IMR-90 (cell line): ENCODE results near the gene IGF2BP3. TPM values are rescaled to one million over a fixed set of nuclear protein-coding genes. Genes with fewer than 3 reads are reported as not detected.

ENCODE experiments used
- ATAC-seq: fragments of 200-7000 bp; cut with Tn5 transposase; 2 replicates; pipeline ENCODE4 v1.9.1; 2020; ENCODE audit warnings: low read depth, mild to moderate bottlenecking, moderate library complexity
- BruUV-seq: library from RNA; stranded (reverse); fragments of 400-500 nt; replicated peaks from 2 replicates; lab custom pipeline; 2021; lab: Mats Ljungman, UMichigan
- CTCF ChIA-PET: fragments of 300-600 bp; formaldehyde crosslinking; extraction: SDS; loops from one replicate; lab custom pipeline; 2021; ENCODE audit warnings: antibody characterized with exemption; lab: Yijun Ruan, JAX
- POLR2A ChIA-PET: fragments of 300-600 bp; sonication (Branson Sonifier 250); formaldehyde crosslinking; loops from one replicate; lab custom pipeline; 2022; ENCODE audit warnings: antibody characterized with exemption; ENCODE audit not compliant: unreplicated experiment; lab: Charles Lee
- DNase-seq: peaks from one replicate; pipeline ENCODE4 v3.0.0; 2013
- H2AFZ ChIP-seq: replicated peaks from 2 replicates; pipeline ENCODE3; 2013; ENCODE audit warnings: low read length, mild to moderate bottlenecking; ENCODE audit not compliant: poor library complexity
- H2AK5ac ChIP-seq: 2 replicates; pipeline ENCODE4 v1.6.1; 2013; ENCODE audit warnings: low read depth, low read length, inconsistent platforms
- H2AK9ac ChIP-seq: replicated peaks from 2 replicates; pipeline ENCODE3; 2013; ENCODE audit warnings: mild to moderate bottlenecking, low read depth, low read length, moderate library complexity; ENCODE audit not compliant: poor library complexity
- H2BK120ac ChIP-seq: 2 replicates; pipeline ENCODE4 v1.6.1; 2013; ENCODE audit warnings: low read depth, low read length, inconsistent platforms
- H2BK15ac ChIP-seq: 3 replicates; pipeline ENCODE4 v1.6.1; 2013; ENCODE audit warnings: low read depth, low read length, inconsistent platforms
- H2BK20ac ChIP-seq: 2 replicates; pipeline ENCODE4 v1.6.1; 2013; ENCODE audit warnings: low read depth, mild to moderate bottlenecking, inconsistent platforms, low read length, moderate library complexity
- H2BK5ac ChIP-seq: 2 replicates; pipeline ENCODE4 v1.6.1; 2013; ENCODE audit warnings: mild to moderate bottlenecking, low read depth, low read length, inconsistent platforms; ENCODE audit not compliant: poor library complexity, severe bottlenecking
- H3K14ac ChIP-seq: replicated peaks from 2 replicates; pipeline ENCODE4 v1.6.1; 2013; ENCODE audit warnings: low read depth, low read length, inconsistent platforms
- H3K18ac ChIP-seq: 2 replicates; pipeline ENCODE4 v1.6.1; 2013; ENCODE audit warnings: low read depth, low read length, control low read depth
- H3K23ac ChIP-seq: 2 replicates; pipeline ENCODE4 v1.6.1; 2013; ENCODE audit warnings: low read depth, low read length, inconsistent platforms
- H3K27ac ChIP-seq: 2 replicates; pipeline ENCODE4 v1.5.1; 2013; ENCODE audit warnings: mild to moderate bottlenecking, control low read depth, low read length; ENCODE audit not compliant: insufficient read depth
- H3K27me3 ChIP-seq: 2 replicates; pipeline ENCODE4 v1.6.1; 2013; ENCODE audit warnings: low read length; ENCODE audit not compliant: control insufficient read depth, insufficient read depth
- H3K36me3 ChIP-seq: 2 replicates; pipeline ENCODE4 v1.6.1; 2013; ENCODE audit warnings: low read length, mixed read lengths; ENCODE audit not compliant: control insufficient read depth, insufficient read depth
- H3K4ac ChIP-seq: 2 replicates; pipeline ENCODE4 v1.6.1; 2013; ENCODE audit warnings: low read depth, low read length, inconsistent platforms
- H3K4me1 ChIP-seq: 2 replicates; pipeline ENCODE4 v1.6.1; 2013; ENCODE audit warnings: low read length, mixed read lengths; ENCODE audit not compliant: control insufficient read depth, insufficient read depth
- H3K4me2 ChIP-seq: 2 replicates; pipeline ENCODE4 v1.6.1; 2013; ENCODE audit warnings: low read depth, mild to moderate bottlenecking, control low read depth, low read length, moderate library complexity
- H3K4me3 ChIP-seq: 2 replicates; pipeline ENCODE4 v1.5.1; 2013; ENCODE audit warnings: low read depth, mild to moderate bottlenecking, control low read depth, low read length, moderate library complexity; ENCODE audit not compliant: insufficient read depth
- H3K56ac ChIP-seq: 2 replicates; pipeline ENCODE4 v1.6.1; 2013; ENCODE audit warnings: low read length, inconsistent platforms; ENCODE audit not compliant: insufficient read depth; ENCODE audit errors: extremely low read depth
- H3K79me1 ChIP-seq, 2 experiments: 2 replicates each; pipeline ENCODE4 v1.6.1; 2013; ENCODE audit warnings: low read length in 2 of 2, inconsistent platforms in 1 of 2, low read depth in 1 of 2
- H3K9ac ChIP-seq: 2 replicates; pipeline ENCODE4 v1.6.1; 2013; ENCODE audit warnings: low read depth, low read length, control low read depth
- H3K9me1 ChIP-seq: 2 replicates; pipeline ENCODE4 v1.6.1; 2013; ENCODE audit warnings: low read length, inconsistent platforms; ENCODE audit not compliant: insufficient read depth
- H3K9me3 ChIP-seq: 2 replicates; pipeline ENCODE4 v1.6.1; 2013; ENCODE audit warnings: low read length; ENCODE audit not compliant: control insufficient read depth, insufficient read depth
- H4K20me1 ChIP-seq: 2 replicates; pipeline ENCODE4 v1.6.1; 2013; ENCODE audit warnings: low read length, inconsistent platforms; ENCODE audit not compliant: insufficient read depth
- H4K5ac ChIP-seq: 2 replicates; pipeline ENCODE4 v1.6.1; 2013; ENCODE audit warnings: mild to moderate bottlenecking, low read depth, low read length, control low read depth
- H4K8ac ChIP-seq, 2 experiments: 2 replicates each; pipeline ENCODE4 v1.6.1; 2013; ENCODE audit warnings: low read depth in 2 of 2, low read length in 2 of 2, control low read depth in 1 of 2, inconsistent platforms in 1 of 2
- H4K91ac ChIP-seq: 2 replicates; pipeline ENCODE4 v1.6.1; 2013; ENCODE audit warnings: low read depth, low read length, inconsistent platforms; ENCODE audit not compliant: insufficient read depth
- BHLHE40 ChIP-seq: fragments of 150-350 bp; IDR thresholded peaks from 2 replicates; pipeline ENCODE4 v1.6.1; 2016; ENCODE audit warnings: mild to moderate bottlenecking, low read depth, low read length
- CEBPB ChIP-seq: IDR thresholded peaks from 2 replicates; pipeline ENCODE4 v1.6.1; 2012; ENCODE audit warnings: low read depth, low read length, improper control_type of control experiment
- CHD1 ChIP-seq: IDR thresholded peaks from 2 replicates; pipeline ENCODE4 v1.6.1; 2012; ENCODE audit warnings: low read depth, low read length, improper control_type of control experiment
- CTCF ChIP-seq: conservative IDR thresholded peaks from 2 replicates; pipeline ENCODE4 v1.5.1; 2012; ENCODE audit warnings: mild to moderate bottlenecking, low read depth, low read length, improper control_type of control experiment
- ELK1 ChIP-seq: fragments of 150-350 bp; IDR thresholded peaks from 2 replicates; pipeline ENCODE4 v1.6.1; 2016; ENCODE audit warnings: low read depth, mild to moderate bottlenecking, low read length, moderate library complexity, borderline replicate concordance
- FOS ChIP-seq: fragments of 150-350 bp; IDR thresholded peaks from 2 replicates; pipeline ENCODE4 v1.6.1; 2016; ENCODE audit warnings: low read depth, low read length
- MAFK ChIP-seq: IDR thresholded peaks from 2 replicates; pipeline ENCODE4 v1.6.1; 2012; ENCODE audit warnings: low read depth, low read length, improper control_type of control experiment
- MAZ ChIP-seq: IDR thresholded peaks from 2 replicates; pipeline ENCODE4 v1.6.1; 2012; ENCODE audit warnings: low read depth, mild to moderate bottlenecking, low read length, improper control_type of control experiment, moderate library complexity, borderline replicate concordance
- MXI1 ChIP-seq: IDR thresholded peaks from 2 replicates; pipeline ENCODE4 v1.6.1; 2012; ENCODE audit warnings: low read depth, mild to moderate bottlenecking, low read length, moderate library complexity, borderline replicate concordance
- NFE2L2 ChIP-seq: fragments of 150-350 bp; IDR thresholded peaks from 2 replicates; pipeline ENCODE4 v1.6.1; 2016; ENCODE audit warnings: low read depth, mild to moderate bottlenecking, low read length
- POLR2A ChIP-seq: IDR thresholded peaks from 2 replicates; pipeline ENCODE4 v1.6.1; 2012; ENCODE audit warnings: mild to moderate bottlenecking, low read depth, low read length
- RAD21 ChIP-seq: IDR thresholded peaks from 2 replicates; pipeline ENCODE4 v1.6.1; 2012; ENCODE audit warnings: low read length, improper control_type of control experiment
- RCOR1 ChIP-seq: IDR thresholded peaks from 2 replicates; pipeline ENCODE4 v1.6.1; 2012; ENCODE audit warnings: mild to moderate bottlenecking, low read length, improper control_type of control experiment; ENCODE audit not compliant: insufficient replicate concordance
- RFX5 ChIP-seq: IDR thresholded peaks from 2 replicates; pipeline ENCODE4 v1.8.0; 2012; ENCODE audit warnings: low read depth, mild to moderate bottlenecking, low read length, moderate library complexity
- SMC3 ChIP-seq: fragments of 150-350 bp; IDR thresholded peaks from 2 replicates; pipeline ENCODE4 v1.6.1; 2016; ENCODE audit warnings: low read depth, mild to moderate bottlenecking, antibody characterized with exemption, low read length, moderate library complexity
- USF2 ChIP-seq: fragments of 150-350 bp; IDR thresholded peaks from 2 replicates; pipeline ENCODE4 v1.6.1; 2017; ENCODE audit warnings: mild to moderate bottlenecking, antibody characterized with exemption, low read length, low read depth
- WGBS, 2 experiments: methylation state at CpG; one replicate each; pipeline versions ENCODE4 v1.1.5 to v1.1.7; 2013; ENCODE audit warnings: missing lambda C conversion rate in 2 of 2; ENCODE audit not compliant: insufficient read length in 1 of 2; ENCODE audit errors: extremely low coverage in 2 of 2; 5-methylcytosine and 5-hydroxymethylcytosine counted together
- dilution Hi-C: fragments of 300-500 bp; cut with HindIII; formaldehyde crosslinking; loops from one replicate; pipeline ENCODE4 v1.14.3; 2018; ENCODE audit warnings: low sequenced_read_pairs; ENCODE audit not compliant: unreplicated experiment
- in situ Hi-C: fragments of 300-500 bp; cut with MboI; formaldehyde crosslinking; loops from 3 replicates; pipeline ENCODE4 v1.14.3; 2019; ENCODE audit warnings: low sequenced_read_pairs, inconsistent platforms, mixed read lengths
- intact Hi-C: fragments of 100-400 bp; cut with micrococcal nuclease; formaldehyde crosslinking; loops from 2 replicates; pipeline ENCODE4 v1.10.0; 2022
- polyA plus RNA-seq, 3 experiments: library from polyadenylated mRNA; depleted of rRNA; stranded (reverse); fragments of >200 nt; gene quantifications; 2 replicates each; pipeline ENCODE4 v1.2.3, GENCODE V29; 2012; ENCODE audit warnings: low replicate concordance in 1 of 3
- total RNA-seq: library from RNA; depleted of rRNA; stranded (reverse); fragments of >200 nt; gene quantifications from 2 replicates; pipeline ENCODE4 v1.2.3, GENCODE V29; 2012

Gene IGF2BP3
- total and polyA plus RNA-seq, 2 of the 4 experiments (the other 2 are of a cell fraction) = 50.9 to 59.3 TPM

- H2BK15ac ChIP-seq = no peak overlapping the region
- H3K18ac ChIP-seq = no peak overlapping the region
- no peak overlapping the region for H4K5ac ChIP-seq
- no peak overlapping the region for H3K14ac ChIP-seq
- H4K20me1 ChIP-seq = peaks cover 18% of the 10 kb centered on the region; the same call in 1 of the 2 replicates
- H3K4ac ChIP-seq = no peak overlapping the region
- H3K9me3 ChIP-seq = no peaks in the 10 kb centered on the region
- no peak overlapping the region for H4K8ac ChIP-seq
- no peaks in the 10 kb centered on the region for H3K4me1 ChIP-seq
- no CpG with 5 or more reads among the region's 3 CpGs for WGBS, 2 experiments
- no peak overlapping the region for H3K4me3 ChIP-seq
- in situ Hi-C loops (no loop called here), intact Hi-C loops (no loop called here), dilution Hi-C loops (no loop called here)
- H2BK5ac ChIP-seq = no peak overlapping the region
- H3K27me3 ChIP-seq = no peaks in the 10 kb centered on the region
- H2AK5ac ChIP-seq = no peak overlapping the region
- peaks cover 9% of the 10 kb centered on the region for H3K9me1 ChIP-seq
- peaks cover 12% of the 10 kb centered on the region for H3K36me3 ChIP-seq
- no peak overlapping the region for H2BK120ac ChIP-seq
- DNase-seq = no peak
- no TSS peak for BruUV-seq
- no peak overlapping the region for H3K27ac ChIP-seq
- no peak for TF ChIP-seq ELK1
- no peak for TF ChIP-seq RFX5
- no peak for TF ChIP-seq RAD21
- TF ChIP-seq MAFK = no peak
- TF ChIP-seq MXI1 = no peak
- TF ChIP-seq CHD1 = no peak
- no peak for TF ChIP-seq BHLHE40
- no peak for TF ChIP-seq FOS
- TF ChIP-seq RCOR1 = no peak
- TF ChIP-seq SMC3 = no peak
- no peak for TF ChIP-seq POLR2A
- no peak for TF ChIP-seq NFE2L2
- no peak for TF ChIP-seq MAZ
- TF ChIP-seq CTCF = no peak
- no peak for TF ChIP-seq USF2
- TF ChIP-seq CEBPB = no peak
- H2AK9ac ChIP-seq = no peak overlapping the region
- H2AFZ ChIP-seq = no peak overlapping the region
- H3K4me2 ChIP-seq = no peak overlapping the region
- CTCF ChIA-PET = no interaction called here
- POLR2A ChIA-PET = no interaction called here
- no peak overlapping the region for H2BK20ac ChIP-seq
- H3K9ac ChIP-seq = no peak overlapping the region
- H4K91ac ChIP-seq = no peak overlapping the region
- H3K23ac ChIP-seq = no peak overlapping the region
- H3K56ac ChIP-seq = no peak overlapping the region
- no peak for ATAC-seq
- peaks cover 41 to 54% of the 10 kb centered on the region in 2 experiments for H3K79me1 ChIP-seq
Observed at GRCh38 chr7:23404546-23405239, 65.6 kb downstream of the IGF2BP3 start.
